GM20000 (cell line): ENCODE results near the gene ZNF200.
"Not testable (repeated sequence)": the region's sequence is repeated elsewhere in the genome, so short reads cannot be mapped to it uniquely, and the experiment has no call there.

ENCODE experiments used
- DNase-seq: peaks from one replicate; pipeline ENCODE4 v3.0.0; 2012; ENCODE audit warnings: low spot score
- TF ChIP-seq, protein P1 (sequence below): IDR thresholded peaks from 2 replicates; pipeline ENCODE4 v1.5.1; 2012; ENCODE audit warnings: mild to moderate bottlenecking, control low read depth; ENCODE audit errors: extremely low read depth, missing control alignments

The ZNF200 gene

DNA sequence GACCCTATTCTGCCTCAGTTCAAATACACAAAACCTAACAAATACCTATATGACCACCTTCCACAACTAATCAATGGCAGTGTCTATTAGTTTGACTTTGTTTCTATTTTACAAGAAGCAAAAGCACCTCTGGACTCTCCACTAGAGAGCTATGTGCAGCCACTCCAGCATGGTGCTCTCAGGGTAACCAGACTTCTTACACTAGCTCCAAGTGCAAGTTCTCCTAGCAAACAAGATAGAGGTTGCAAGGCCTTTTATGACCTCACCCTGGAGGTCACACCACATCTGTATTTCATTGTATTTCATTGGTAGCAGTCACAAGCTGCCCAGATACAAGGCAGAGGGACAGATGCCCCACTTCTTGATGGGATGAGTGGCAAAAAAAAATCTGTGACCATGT is 40.0 kb upstream of the ZNF200 start:
- TF ChIP-seq, protein P1, sequence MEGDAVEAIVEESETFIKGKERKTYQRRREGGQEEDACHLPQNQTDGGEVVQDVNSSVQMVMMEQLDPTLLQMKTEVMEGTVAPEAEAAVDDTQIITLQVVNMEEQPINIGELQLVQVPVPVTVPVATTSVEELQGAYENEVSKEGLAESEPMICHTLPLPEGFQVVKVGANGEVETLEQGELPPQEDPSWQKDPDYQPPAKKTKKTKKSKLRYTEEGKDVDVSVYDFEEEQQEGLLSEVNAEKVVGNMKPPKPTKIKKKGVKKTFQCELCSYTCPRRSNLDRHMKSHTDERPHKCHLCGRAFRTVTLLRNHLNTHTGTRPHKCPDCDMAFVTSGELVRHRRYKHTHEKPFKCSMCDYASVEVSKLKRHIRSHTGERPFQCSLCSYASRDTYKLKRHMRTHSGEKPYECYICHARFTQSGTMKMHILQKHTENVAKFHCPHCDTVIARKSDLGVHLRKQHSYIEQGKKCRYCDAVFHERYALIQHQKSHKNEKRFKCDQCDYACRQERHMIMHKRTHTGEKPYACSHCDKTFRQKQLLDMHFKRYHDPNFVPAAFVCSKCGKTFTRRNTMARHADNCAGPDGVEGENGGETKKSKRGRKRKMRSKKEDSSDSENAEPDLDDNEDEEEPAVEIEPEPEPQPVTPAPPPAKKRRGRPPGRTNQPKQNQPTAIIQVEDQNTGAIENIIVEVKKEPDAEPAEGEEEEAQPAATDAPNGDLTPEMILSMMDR, result no peak
- DNase-seq, result no peak

DNA sequence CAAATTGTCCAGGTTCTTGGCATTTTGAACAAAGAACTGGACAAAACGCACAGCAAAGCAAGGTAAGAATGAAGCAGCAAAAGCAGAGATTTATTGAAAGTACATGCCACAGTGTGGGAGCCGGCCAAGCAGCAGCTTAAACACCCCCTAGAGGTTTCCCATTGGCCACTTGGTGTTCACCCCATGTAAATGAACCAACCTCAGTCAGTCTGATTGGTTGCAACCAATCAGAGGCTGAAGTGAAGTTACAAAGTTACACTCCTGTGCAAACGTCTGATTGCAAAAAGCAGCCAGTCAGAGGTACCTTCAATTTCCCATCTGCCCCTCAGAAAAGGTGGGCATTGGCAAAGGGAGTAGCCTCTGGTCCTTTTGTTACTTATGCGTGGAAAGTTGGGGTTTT is 39.5 kb upstream of the ZNF200 start:
- TF ChIP-seq, protein P1, result no peak
- DNase-seq, result no peak

DNA sequence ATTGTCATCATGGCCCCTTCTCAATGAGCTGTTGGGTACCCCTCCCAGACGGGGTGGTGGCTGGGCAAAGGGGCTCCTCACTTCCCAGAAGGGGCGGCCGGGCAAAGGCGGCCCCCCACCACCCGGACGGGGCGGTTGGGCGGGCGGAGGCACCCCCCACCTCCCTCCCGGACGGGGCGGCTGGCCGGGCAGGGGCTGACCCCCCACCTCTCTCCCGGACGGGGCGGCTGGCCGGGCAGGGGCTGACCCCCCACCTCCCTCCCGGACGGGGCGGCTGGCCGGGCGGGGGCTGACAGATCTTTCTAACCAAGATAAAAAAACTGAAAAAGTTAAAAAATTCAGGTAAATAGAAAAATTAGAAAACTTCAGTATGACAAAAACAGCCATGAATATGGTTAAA is 36.3 kb upstream of the ZNF200 start:
- DNase-seq, result not testable (repeated sequence)

DNA sequence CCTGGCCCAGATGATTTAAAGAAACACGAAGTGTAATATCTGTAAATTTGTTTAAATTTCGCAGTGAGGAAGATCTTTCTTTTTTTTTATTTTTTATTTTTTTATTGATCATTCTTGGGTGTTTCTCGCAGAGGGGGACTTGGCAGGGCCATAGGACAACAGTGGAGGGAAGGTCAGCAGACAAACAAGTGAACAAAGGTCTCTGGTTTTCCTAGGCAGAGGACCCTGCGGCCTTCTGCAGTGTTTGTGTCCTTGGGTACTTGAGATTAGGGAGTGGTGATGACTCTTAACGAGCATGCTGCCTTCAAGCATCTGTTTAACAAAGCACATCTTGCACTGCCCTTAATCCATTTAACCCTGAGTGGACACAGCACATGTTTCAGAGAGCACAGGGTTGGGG is 35.8 kb upstream of the ZNF200 start:
- DNase-seq, result not testable (repeated sequence)

DNA sequence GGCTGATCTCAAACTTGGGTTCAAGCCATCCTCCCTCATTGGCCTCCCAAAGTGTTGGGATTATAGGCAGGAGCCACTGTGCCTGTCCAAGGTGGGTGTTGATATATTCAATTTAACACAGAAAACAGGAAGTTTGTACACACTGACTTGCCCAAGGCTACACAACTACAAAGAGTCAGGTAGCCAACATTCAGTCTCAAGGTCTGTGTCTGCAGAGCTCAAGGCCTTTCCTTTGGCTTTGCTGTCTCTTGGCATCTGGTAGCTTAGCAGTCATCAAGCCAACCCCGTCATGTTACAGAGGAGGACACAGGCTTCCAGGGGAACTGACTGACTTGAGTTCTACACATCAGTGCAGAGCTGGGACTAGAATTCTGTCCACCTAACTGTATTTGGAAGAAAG is 33.3 kb upstream of the ZNF200 start:
- TF ChIP-seq, protein P1, result no peak
- DNase-seq, result no peak

DNA sequence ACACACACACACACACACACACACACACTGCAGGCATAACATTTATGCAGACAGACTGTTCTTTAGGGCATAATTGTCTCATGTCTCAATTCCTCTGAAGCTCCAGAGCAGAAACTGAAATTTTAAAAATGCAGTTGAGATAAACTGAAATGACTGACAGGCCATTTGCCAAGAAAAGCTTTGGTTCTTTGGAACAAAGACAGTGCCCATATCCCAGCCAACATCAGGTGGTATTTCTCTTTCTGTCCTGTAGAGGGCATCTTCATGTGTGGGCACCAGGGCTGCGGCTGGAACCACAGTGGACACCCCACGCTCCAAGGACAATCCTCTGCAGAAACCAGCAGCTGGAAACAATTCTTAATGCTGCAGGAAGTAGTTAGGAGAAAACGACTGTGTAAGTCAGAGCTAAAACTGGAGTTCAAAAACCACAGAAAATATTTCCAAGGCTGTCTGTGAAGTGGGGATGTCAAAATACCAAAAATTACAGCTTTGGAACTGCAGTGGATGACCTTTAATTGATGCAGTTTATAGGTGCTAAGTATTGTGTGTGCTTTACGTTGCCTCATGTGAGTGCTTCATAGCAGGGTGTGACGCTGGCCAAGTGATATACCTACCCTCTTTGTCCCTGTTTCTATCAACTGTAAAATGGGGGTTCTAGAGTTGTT is 32.0 kb upstream of the ZNF200 start:
- DNase-seq, result no peak
- TF ChIP-seq, protein P1, result no peak

DNA sequence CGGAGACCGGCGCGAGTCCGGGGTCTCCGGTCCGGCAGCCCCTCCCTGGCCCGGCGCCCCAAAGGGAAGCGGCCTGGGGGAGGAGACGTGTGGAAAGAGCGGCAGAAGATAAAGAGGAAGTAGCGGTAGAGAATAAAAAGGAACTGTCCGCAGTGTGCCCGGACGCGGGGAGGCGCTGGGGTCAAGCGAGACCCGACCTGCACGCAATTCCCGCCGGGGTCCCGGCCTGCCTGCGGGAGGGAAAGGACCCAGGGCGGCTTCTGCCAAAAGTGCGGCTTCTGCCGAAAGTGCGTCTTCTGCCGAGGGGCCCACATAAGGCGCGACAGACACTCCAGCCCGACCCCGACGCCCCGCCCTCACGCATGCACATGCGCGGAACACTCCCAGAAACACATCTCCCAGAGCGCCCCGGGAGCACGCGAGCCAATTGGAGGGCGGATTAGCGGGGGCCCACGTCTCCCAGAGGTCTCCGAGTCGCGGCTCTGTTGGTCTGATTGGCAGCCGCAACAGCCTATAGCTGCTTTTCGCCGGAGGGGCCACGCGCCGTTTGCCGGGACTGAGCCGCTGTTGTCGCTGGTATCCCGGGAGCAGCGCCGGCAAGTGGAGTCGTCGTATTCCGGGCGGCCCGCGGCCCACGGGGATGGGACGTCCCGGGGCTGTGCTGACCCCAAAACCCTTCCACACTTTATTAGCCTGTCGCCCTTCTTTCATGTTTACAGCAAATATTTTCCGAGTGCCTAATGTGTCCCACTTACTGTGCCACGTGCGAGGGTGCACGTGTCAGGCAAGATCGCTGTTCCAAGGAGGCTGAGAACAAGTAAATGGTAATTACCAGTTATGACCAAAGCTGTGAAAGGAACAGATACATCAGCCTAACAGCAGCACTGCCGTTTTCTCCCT is 29.4 kb upstream of the ZNF200 start:
- DNase-seq, result peak; percentile 98
- TF ChIP-seq, protein P1, result peak; percentile 18

DNA sequence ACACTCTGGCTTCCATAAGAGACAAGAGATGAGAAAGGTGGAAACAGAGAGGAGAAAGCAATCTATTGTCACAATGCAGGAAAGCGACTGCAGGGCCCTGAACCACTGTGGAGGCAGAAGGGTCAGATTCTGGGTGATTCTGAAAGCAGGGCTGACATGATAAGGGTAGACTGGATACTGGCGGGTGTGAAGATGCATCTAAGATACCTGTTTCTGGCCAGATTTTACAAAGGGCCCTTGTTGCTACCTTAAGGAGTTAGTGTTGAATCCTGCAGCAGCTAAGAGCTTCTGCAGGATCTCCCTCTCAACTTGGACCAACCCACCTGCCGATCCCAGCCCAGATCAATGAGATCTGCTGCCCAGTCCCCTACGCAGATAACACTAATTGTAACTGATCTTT is 27.6 kb upstream of the ZNF200 start:
- no peak for DNase-seq
- TF ChIP-seq, protein P1, result no peak
